A549 (cell line): ENCODE results near the gene YWHAG. TPM values are rescaled to one million over a fixed set of nuclear protein-coding genes. Genes with fewer than 3 reads are reported as not detected.
A peak's percentile ranks its signal among the peaks of the same experiment; 100 is the strongest.

Source experiments
- ATAC-seq, 2 experiments: fragments of 200-7000 bp in 1 of 2; fragments of >200 bp in 1 of 2; cut with Nextera tagmentation in 1 of 2; cut with Tn5 transposase in 1 of 2; 3 replicates each; pipeline versions ENCODE4 v1.8.0 to v1.9.1; 2018 to 2020; ENCODE audit warnings: mild to moderate bottlenecking in 1 of 2, moderate library complexity in 1 of 2
- CTCF ChIA-PET: fragments of 300-600 bp; sonication (Branson Sonifier 250); formaldehyde crosslinking; extraction: SDS; loops from one replicate; lab custom pipeline; 2021; ENCODE audit warnings: antibody characterized with exemption, inconsistent platforms; lab: Yijun Ruan, JAX
- POLR2A ChIA-PET: fragments of 350-600 bp; formaldehyde crosslinking; extraction: SDS; loops from one replicate; lab custom pipeline; 2021; ENCODE audit warnings: antibody characterized with exemption, inconsistent platforms; lab: Yijun Ruan, JAX
- DNase-seq, 2 experiments: peaks; one replicate each; pipeline versions ENCODE4 v3.0.0 to v3.0.0-alpha.2; 2011 to 2016; ENCODE audit warnings: low read depth in 1 of 2, low spot score in 1 of 2
- FAIRE-seq: peaks from 2 replicates; lab custom pipeline; 2011; peaks lifted over from hg19 to GRCh38; lab: Jason Lieb, UNC
- H3K27ac ChIP-seq, 2 experiments: fragments of >200 bp; sonication (Bioruptor Twin); formaldehyde crosslinking; 3 replicates each; pipeline ENCODE4 v1.5.1; 2016 to 2017
- H3K4me1 ChIP-seq: fragments of >200 bp; sonication (Bioruptor Twin); formaldehyde crosslinking; 3 replicates; pipeline ENCODE4 v1.6.1; 2016
- H3K4me2 ChIP-seq: fragments of >200 bp; sonication (Bioruptor Twin); formaldehyde crosslinking; 3 replicates; pipeline ENCODE4 v1.6.1; 2016
- H3K4me3 ChIP-seq: fragments of >200 bp; sonication (Bioruptor Twin); formaldehyde crosslinking; 3 replicates; pipeline ENCODE4 v1.5.1; 2016
- H3K9me3 ChIP-seq: fragments of >200 bp; sonication (Bioruptor Twin); formaldehyde crosslinking; 3 replicates; pipeline ENCODE4 v1.6.1; 2016
- ATOH8 ChIP-seq: fragments of 250-450 bp; sonication (Bioruptor Pico); IDR thresholded peaks from 2 replicates; pipeline ENCODE4 v1.5.0; 2020; ENCODE audit warnings: low read depth, mild to moderate bottlenecking, moderate library complexity
- CEBPB ChIP-seq, 2 experiments: fragments of >200 bp in 1 of 2; sonication (Bioruptor Twin) in 1 of 2; formaldehyde crosslinking in 1 of 2; IDR thresholded peaks; 2 replicates each; pipeline ENCODE4 v1.6.1; 2012 to 2016
- CHD4 ChIP-seq: fragments of 200-600 bp; sonication (generic); IDR thresholded peaks from 2 replicates; pipeline ENCODE4 v1.6.1; 2016; ENCODE audit warnings: antibody characterized with exemption, mild to moderate bottlenecking, borderline replicate concordance
- E2F6 ChIP-seq: IDR thresholded peaks from 2 replicates; pipeline ENCODE4 v1.6.1; 2012; ENCODE audit warnings: low read depth, borderline replicate concordance
- EHF ChIP-seq: fragments of 250-450 bp; sonication (Bioruptor Pico); IDR thresholded peaks from 2 replicates; pipeline ENCODE4 v1.5.0; 2020; ENCODE audit warnings: mild to moderate bottlenecking
- EHMT2 ChIP-seq: fragments of 200-600 bp; sonication (generic); IDR thresholded peaks from 2 replicates; pipeline ENCODE4 v1.6.1; 2016; ENCODE audit warnings: antibody characterized with exemption, low read depth, mild to moderate bottlenecking, moderate library complexity
- ESRRA ChIP-seq: fragments of 150-350 bp; IDR thresholded peaks from 2 replicates; pipeline ENCODE4 v1.6.1; 2014; ENCODE audit warnings: mild to moderate bottlenecking, low read length, borderline replicate concordance
- FOSL2 ChIP-seq, 2 experiments: fragments of 450-650 bp in 1 of 2; fragments of >200 bp in 1 of 2; sonication (Bioruptor Twin) in 1 of 2; formaldehyde crosslinking; IDR thresholded peaks; 2 replicates each; pipeline versions ENCODE4 v1.5.0 to v1.6.1; 2016 to 2020; ENCODE audit warnings: mild to moderate bottlenecking in 1 of 2, moderate library complexity in 1 of 2
- FOXS1 ChIP-seq: fragments of 250-450 bp; sonication (Bioruptor Pico); IDR thresholded peaks from 2 replicates; pipeline ENCODE4 v1.5.0; 2020; ENCODE audit warnings: mild to moderate bottlenecking, moderate library complexity
- GATA3 ChIP-seq: IDR thresholded peaks from 2 replicates; pipeline ENCODE4 v1.6.1; 2012; ENCODE audit warnings: borderline replicate concordance
- JUN ChIP-seq, 2 experiments: fragments of >200 bp; sonication (Bioruptor Twin); formaldehyde crosslinking; IDR thresholded peaks; 2 replicates in 1 of 2; 3 replicates in 1 of 2; pipeline ENCODE4 v1.6.1; 2016 to 2017
- KDM1A ChIP-seq: fragments of 200-600 bp; sonication (generic); IDR thresholded peaks from 2 replicates; pipeline ENCODE4 v1.6.1; 2016; ENCODE audit warnings: low read depth, mild to moderate bottlenecking
- MAZ ChIP-seq: fragments of 150-350 bp; IDR thresholded peaks from 2 replicates; pipeline ENCODE4 v1.6.1; 2014; ENCODE audit warnings: antibody characterized with exemption, low read depth, low read length, borderline replicate concordance
- NR3C1 ChIP-seq: fragments of >200 bp; sonication (Bioruptor Twin); formaldehyde crosslinking; IDR thresholded peaks from 3 replicates; pipeline ENCODE4 v1.6.1; 2017
- PBX3 ChIP-seq: IDR thresholded peaks from 2 replicates; pipeline ENCODE4 v1.6.1; 2012
- PHF8 ChIP-seq: fragments of 200-600 bp; sonication (generic); IDR thresholded peaks from 2 replicates; pipeline ENCODE4 v1.6.1; 2016; ENCODE audit warnings: low read depth, mild to moderate bottlenecking, antibody characterized with exemption, moderate library complexity, borderline replicate concordance
- POLR2A ChIP-seq: IDR thresholded peaks from 2 replicates; pipeline ENCODE4 v1.6.1; 2012; ENCODE audit warnings: mild to moderate bottlenecking, low read length
- RAD21 ChIP-seq, 2 experiments: fragments of >200 bp in 1 of 2; sonication (Bioruptor Twin) in 1 of 2; formaldehyde crosslinking in 1 of 2; IDR thresholded peaks in 1 of 2; conservative IDR thresholded peaks in 1 of 2; 2 replicates in 1 of 2; 3 replicates in 1 of 2; pipeline ENCODE4 v1.6.1; 2012 to 2018; ENCODE audit warnings: inconsistent platforms in 1 of 2
- RARB ChIP-seq: fragments of 250-450 bp; sonication (Bioruptor Pico); IDR thresholded peaks from 2 replicates; pipeline ENCODE4 v1.8.0; 2021; ENCODE audit warnings: mild to moderate bottlenecking, moderate library complexity
- RFX5 ChIP-seq: fragments of 450-650 bp; IDR thresholded peaks from 2 replicates; pipeline ENCODE4 v1.7.1; 2014; ENCODE audit warnings: antibody characterized with exemption, mild to moderate bottlenecking, moderate library complexity
- RNF2 ChIP-seq: fragments of 200-600 bp; sonication (generic); IDR thresholded peaks from 2 replicates; pipeline ENCODE4 v1.6.1; 2016; ENCODE audit warnings: low read depth, mild to moderate bottlenecking, antibody characterized with exemption, moderate library complexity, borderline replicate concordance
- SREBF2 ChIP-seq: fragments of 450-650 bp; IDR thresholded peaks from 2 replicates; pipeline ENCODE4 v1.6.1; 2014; ENCODE audit warnings: mild to moderate bottlenecking, moderate library complexity
- TP53 ChIP-seq: fragments of 250-450 bp; sonication (Bioruptor Pico); IDR thresholded peaks from 2 replicates; pipeline ENCODE4 v1.5.0; 2021; ENCODE audit warnings: mild to moderate bottlenecking, moderate library complexity
- USF2 ChIP-seq: fragments of 450-650 bp; IDR thresholded peaks from 2 replicates; pipeline ENCODE4 v1.6.1; 2014; ENCODE audit warnings: antibody characterized with exemption
- ZC3H11A ChIP-seq: fragments of 450-650 bp; IDR thresholded peaks from 2 replicates; pipeline ENCODE4 v1.6.1; 2014; ENCODE audit warnings: antibody characterized with exemption, mild to moderate bottlenecking
- ZFP36 ChIP-seq: fragments of 450-650 bp; IDR thresholded peaks from 2 replicates; pipeline ENCODE4 v1.6.1; 2014; ENCODE audit warnings: borderline replicate concordance; ENCODE audit not compliant: partially characterized antibody
- ZNF302 ChIP-seq: fragments of 250-450 bp; sonication (Bioruptor Pico); IDR thresholded peaks from 2 replicates; pipeline ENCODE4 v1.9.0; 2021; ENCODE audit warnings: inconsistent platforms, mild to moderate bottlenecking, moderate library complexity
- WGBS: methylation state at CpG from one replicate; pipeline ENCODE4 v1.1.6; 2017; ENCODE audit errors: missing lambda C conversion rate; 5-methylcytosine and 5-hydroxymethylcytosine counted together
- polyA plus RNA-seq, 4 experiments: library from polyadenylated mRNA; depleted of rRNA in 3 of 4; stranded (reverse); fragments of >200 nt; fragmentation: RNase III in 1 of 4; extraction: RNeasy Plus Mini Kit Qiagen cat#74134 plus additional on column Dnase treatment in 1 of 4; gene quantifications; 2 replicates in 3 of 4; 3 replicates in 1 of 4; pipeline ENCODE4 v1.2.3, GENCODE V29; 2011 to 2017

The YWHAG gene
- polyA plus RNA-seq, 2 of the 4 experiments (the other 2 are of a cell fraction) = 141 to 302 TPM

GRCh38 chr7:76333511-76334101 lies 25.2 kb downstream of the YWHAG start:
- DNase-seq = no peak
- Histone ChIP-seq H3K4me2 (no peak overlapping the region; the same call in 2 of the 3 replicates), H3K4me1 (peaks cover 59% of the 10 kb centered on the region), H3K27ac (peak overlapping the region; percentile 0 to 9; a peak in 2 of 6 replicates), H3K9me3 (no peaks in the 10 kb centered on the region), H3K4me3 (no peak overlapping the region)
- TF ChIP-seq EHF (CRISPR knock-in tag) (no peak), RNF2 (no peak), JUN (IDR thresholded peaks at IDR 0.05) (no peak), RARB (CRISPR knock-in tag) (no peak), ATOH8 (no peak), KDM1A (no peak), CHD4 (no peak), EHMT2 (no peak), ZNF302 (CRISPR knock-in tag) (no peak)
- ChIA-PET POLR2A (interaction anchor here (0.7 kb wide), 1 partner anchor 16 kb away, joined by 3 read pairs; no protein-coding TSS in a partner anchor), CTCF (interaction anchor here (1.2 to 10.1 kb wide), 3 partner anchors 14 to 20 kb away, joined by 4 to 86 read pairs (median 7); no protein-coding TSS in a partner anchor)
- ATAC-seq = 0 out of 6 replicates have a peak, but pooled peaks of 1 of the 2 experiments have one; percentile 27
- no peak for FAIRE-seq
- WGBS = 86% methylated on average over 14 of the region's 14 CpGs

- POLR2A ChIA-PET = interaction anchor here (1.0 to 1.1 kb wide), 2 partner anchors 23 to 27 kb away, joined by 4 read pairs; partner anchors contain the start of gene YWHAG
- H3K9me3 ChIP-seq = no peaks in the 10 kb centered on the region
- WGBS = 61% methylated on average over 9 of the region's 9 CpGs
- CTCF ChIA-PET = interaction anchor here (10.1 kb wide), 1 partner anchor 13 kb away, joined by 86 read pairs; no protein-coding TSS in a partner anchor
- H3K4me3 ChIP-seq = no peak overlapping the region
- TF ChIP-seq ATOH8 (no peak), SREBF2 (no peak), KDM1A (no peak), RAD21 (conservative IDR thresholded peaks at IDR 0.05 in 1 of 2, IDR thresholded peaks at IDR 0.05 in 1 of 2) (no peak), E2F6 (no peak), MAZ (no peak), PBX3 (no peak), CEBPB (IDR thresholded peaks at IDR 0.05) (no peak), ESRRA (no peak), GATA3 (no peak), POLR2A (no peak), RARB (CRISPR knock-in tag) (no peak)
- ATAC-seq (no peak; a peak in 1 of 6 replicates), FAIRE-seq (no peak), DNase-seq (no peak)
- H3K4me1 ChIP-seq = peaks cover 59% of the 10 kb centered on the region
- H3K27ac ChIP-seq = no peak overlapping the region
- no peak overlapping the region for H3K4me2 ChIP-seq
Measured at GRCh38 chr7:76332078-76332477, 26.7 kb downstream of the YWHAG start.

GRCh38 chr7:76330673-76331072 lies 28.1 kb downstream of the YWHAG start:
- ChIA-PET POLR2A (no interaction called here), CTCF (interaction anchor here (0.6 to 10.1 kb wide), 4 partner anchors 9 to 464 kb away, joined by 3 to 86 read pairs (median 6); no protein-coding TSS in a partner anchor)
- H3K4me2 ChIP-seq = no peak overlapping the region
- DNase-seq (no peak), FAIRE-seq (no peak), ATAC-seq (peak in 1 of 2 experiments; percentile 11; a peak in 1 of 6 replicates)
- H3K4me1 ChIP-seq = peaks cover 62% of the 10 kb centered on the region
- no peak overlapping the region for H3K27ac ChIP-seq
- WGBS = 87% methylated on average over 5 of the region's 5 CpGs
- H3K9me3 ChIP-seq = no peaks in the 10 kb centered on the region
- no peak overlapping the region for H3K4me3 ChIP-seq
- no peak for TF ChIP-seq EHMT2
- TF ChIP-seq ATOH8 = no peak
- no peak for TF ChIP-seq JUN (IDR thresholded peaks at IDR 0.05)
- TF ChIP-seq NR3C1 = no peak
- TF ChIP-seq TP53 (CRISPR knock-in tag) = no peak
- no peak for TF ChIP-seq PHF8
- no peak for TF ChIP-seq ZC3H11A
- no peak for TF ChIP-seq USF2
- no peak for TF ChIP-seq ZFP36
- TF ChIP-seq RFX5 = no peak
- TF ChIP-seq FOSL2 (IDR thresholded peaks at IDR 0.05) = no peak
- no peak for TF ChIP-seq FOSL2 (CRISPR knock-in tag; IDR thresholded peaks at IDR 0.05)
- TF ChIP-seq FOXS1 (CRISPR knock-in tag) = no peak
